ENCODE measurements around the gene ZMPSTE24. TPM values are rescaled to one million over a fixed set of nuclear protein-coding genes. Genes with fewer than 3 reads are reported as not detected.
"Not testable (repeated sequence)": the region's sequence is repeated elsewhere in the genome, so short reads cannot be mapped to it uniquely, and the experiment has no call there.

Gene ZMPSTE24
- polyA plus RNA-seq, 1 donor = 61.2 TPM

GRCh38 chr1:40316595-40317393 lies 58.8 kb downstream of the ZMPSTE24 start, which contains the start of gene COL9A2:
Gene COL9A2, minus strand, starts transcription at chr1:40317286. Its CDS starts 89 bp downstream, at chr1:40317197.
- peak; percentile 59 for DNase-seq

GRCh38 chr1:40317394-40318074 lies 59.5 kb downstream of the ZMPSTE24 start:
- DNase-seq = no peak

- DNase-seq = no peak
These were observed 60.4 kb downstream of the ZMPSTE24 start for GRCh38 chr1:40318476-40318875.

DNA sequence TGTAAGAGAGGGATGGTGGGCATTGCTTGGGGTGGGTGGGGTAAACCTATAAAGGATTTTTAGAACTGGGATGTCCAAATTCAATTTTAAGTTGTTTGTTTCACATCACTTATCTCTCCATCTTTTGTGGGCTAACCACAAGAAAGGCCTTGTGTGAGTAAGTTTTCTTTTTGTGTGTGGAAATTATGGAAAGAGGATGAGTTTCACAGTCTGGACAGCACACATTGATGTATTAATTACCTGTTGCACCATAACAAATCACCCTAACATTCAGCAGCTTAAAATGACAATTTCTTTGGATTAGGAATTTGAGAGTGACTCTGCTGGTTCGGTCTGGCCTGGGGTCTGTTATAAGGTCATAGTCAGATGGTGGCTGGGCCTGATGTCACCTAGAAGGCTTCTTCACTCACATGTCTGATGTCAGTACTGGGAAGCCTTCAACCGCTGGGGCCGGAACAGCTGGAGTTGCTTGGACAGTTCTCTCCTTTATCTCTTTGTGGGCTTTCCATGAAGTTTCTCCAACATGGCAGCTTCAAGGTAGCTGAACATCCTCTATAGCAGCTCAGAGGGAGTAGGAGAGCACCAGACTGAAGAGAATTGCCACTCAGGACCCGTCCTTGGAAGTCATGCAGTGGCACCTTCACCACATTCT lies 61.1 kb downstream of the ZMPSTE24 start:
- no peak for DNase-seq

- not testable (repeated sequence) for DNase-seq
These were observed 73.4 kb downstream of the ZMPSTE24 start for GRCh38 chr1:40331403-40331802.

DNA sequence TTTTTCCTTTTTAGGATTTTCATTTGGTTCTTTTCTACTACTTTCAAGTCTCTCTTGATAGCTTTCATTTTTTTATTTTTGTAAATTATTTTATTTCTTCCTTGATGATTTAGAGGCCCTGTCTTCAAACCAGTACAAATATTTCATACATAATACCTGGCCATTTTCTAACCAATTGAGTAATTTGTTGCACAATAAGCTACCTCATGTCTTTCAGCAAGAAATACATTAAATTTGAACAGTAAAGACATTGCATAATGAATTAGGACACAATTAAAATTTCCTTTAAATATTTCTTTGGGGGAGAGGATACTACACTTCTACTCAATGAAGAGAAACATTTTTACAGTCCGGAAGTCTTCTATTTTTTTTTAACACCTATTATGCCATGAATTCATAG lies 74.7 kb downstream of the ZMPSTE24 start:
- no peak for DNase-seq

- DNase-seq = no peak
These were observed 79.4 kb downstream of the ZMPSTE24 start for GRCh38 chr1:40337443-40337842.

DNA sequence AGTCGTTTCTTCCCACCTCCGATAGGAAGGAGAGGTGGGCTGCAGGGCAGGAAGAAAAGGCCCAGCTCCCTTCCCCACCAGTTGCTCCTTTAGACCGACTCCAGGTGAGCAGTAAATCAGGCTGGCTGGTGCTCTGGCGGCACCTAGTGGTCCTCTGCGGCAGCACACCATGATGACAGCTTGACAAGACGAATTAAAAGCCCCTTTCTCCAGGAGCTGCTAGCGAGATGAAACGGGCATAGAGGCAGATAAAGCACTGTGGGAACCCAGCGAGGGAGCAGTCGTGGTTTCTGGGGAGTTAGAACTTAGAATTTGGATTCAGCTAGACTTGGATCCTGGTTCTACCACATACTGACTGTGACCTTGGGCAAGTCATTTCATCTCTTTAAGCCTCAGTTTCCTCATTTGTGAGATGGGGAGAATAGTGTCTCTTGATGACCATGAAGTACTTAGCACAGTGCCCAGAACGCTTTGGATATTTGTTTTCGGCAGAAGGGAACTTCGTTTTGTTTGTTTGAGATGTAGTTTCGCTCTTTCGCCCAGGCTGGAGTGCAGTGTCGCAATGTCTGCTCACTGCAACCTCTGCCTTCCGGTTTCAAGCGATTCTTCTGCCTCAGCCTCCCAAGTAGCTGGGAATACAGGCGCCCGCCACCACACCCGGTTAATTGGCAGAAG lies 80.8 kb downstream of the ZMPSTE24 start:
- DNase-seq = peak; percentile 83

DNA sequence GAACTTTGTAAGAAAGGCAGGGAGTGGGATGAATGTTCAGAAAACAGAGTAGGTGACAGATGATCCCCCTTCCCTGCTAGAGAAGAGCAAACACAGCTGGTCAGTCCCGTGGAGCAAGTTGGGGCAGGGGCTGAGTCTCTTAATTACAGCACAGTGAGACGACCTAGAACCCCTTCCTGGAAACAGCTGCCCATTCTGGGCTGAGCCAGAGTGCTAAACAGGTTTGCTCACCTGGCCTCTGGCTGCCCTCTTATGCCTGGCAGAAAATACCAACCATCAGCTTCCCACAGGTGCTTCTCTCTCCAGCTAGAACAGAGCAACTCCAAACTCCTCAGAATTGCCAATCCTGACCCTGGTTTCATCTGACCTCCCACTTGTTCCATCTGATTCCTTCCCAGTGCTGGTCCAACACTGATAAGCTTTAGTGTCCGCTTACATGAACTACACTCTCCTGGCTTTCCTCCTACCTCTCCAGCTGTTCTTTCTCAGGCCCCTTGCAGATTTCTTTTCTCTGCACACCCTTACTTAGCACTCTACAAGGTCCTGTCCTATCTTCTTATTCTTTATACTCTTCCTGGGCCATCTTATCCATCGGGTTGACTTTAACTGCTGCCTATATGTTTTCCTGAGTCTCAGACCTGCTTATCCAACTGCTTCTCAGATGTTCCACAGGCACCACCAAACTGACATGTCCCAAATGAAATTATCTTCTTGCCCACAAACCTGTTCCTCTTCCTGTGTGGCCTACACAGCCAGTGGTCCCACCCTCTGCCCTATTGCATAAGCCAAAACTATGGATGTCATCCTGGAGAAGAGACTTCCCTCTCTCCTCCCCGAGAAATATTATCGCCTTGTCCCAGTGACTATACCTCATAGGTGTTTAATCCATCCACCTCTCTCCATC lies 81.6 kb downstream of the ZMPSTE24 start:
- DNase-seq = no peak

- DNase-seq = no peak
These were observed 83.7 kb downstream of the ZMPSTE24 start for GRCh38 chr1:40341491-40342380.

DNA sequence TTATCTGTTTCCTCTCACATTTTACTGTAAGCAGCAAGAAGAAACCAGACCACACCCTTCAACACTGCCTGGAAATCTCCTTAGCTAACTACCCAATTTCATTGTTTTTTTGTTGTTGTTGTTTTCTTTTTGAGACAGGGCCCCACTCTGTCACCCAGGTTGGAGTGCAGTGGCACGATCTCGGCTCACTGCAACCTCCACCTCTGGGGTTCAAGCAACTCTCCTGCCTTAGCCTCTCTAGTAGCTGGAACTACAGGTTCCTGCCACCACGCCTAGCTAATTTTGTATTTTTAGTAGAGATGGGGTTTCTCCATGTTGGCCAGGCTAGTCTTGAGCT lies 84.3 kb downstream of the ZMPSTE24 start:
- not testable (repeated sequence) for DNase-seq

Other genes starting within 250 kb of the ZMPSTE24 start
- 187 TPM for gene CAP1, start 217.5 kb upstream of the ZMPSTE24 start, polyA plus RNA-seq (ENCODE audit: insufficient read length)
- gene PPT1, start 161.0 kb upstream of the ZMPSTE24 start, polyA plus RNA-seq (ENCODE audit: insufficient read length) = 110 TPM
- 28.4 TPM for gene RLF, start 96.8 kb upstream of the ZMPSTE24 start, polyA plus RNA-seq (ENCODE audit: insufficient read length)
- not detected for gene TMCO2, start 10.3 kb upstream of the ZMPSTE24 start, polyA plus RNA-seq (ENCODE audit: insufficient read length)
- 21.1 TPM for gene COL9A2, start 59.0 kb downstream of the ZMPSTE24 start, polyA plus RNA-seq (ENCODE audit: insufficient read length)
- gene SMAP2, start 115.5 kb downstream of the ZMPSTE24 start, polyA plus RNA-seq (ENCODE audit: insufficient read length) = 27.1 TPM
- gene ZFP69B, start 192.2 kb downstream of the ZMPSTE24 start, polyA plus RNA-seq (ENCODE audit: insufficient read length) = 7.8 TPM
- 10.0 TPM for gene ZFP69, start 219.1 kb downstream of the ZMPSTE24 start, polyA plus RNA-seq (ENCODE audit: insufficient read length)

All from left kidney (tissue), 2 donors.